NCI-H2196 treated with DMSO at 0.1 percent for 48 hours (cell line): ENCODE measurements around the gene PLD1.
"Not testable (repeated sequence)": the region's sequence is repeated elsewhere in the genome, so short reads cannot be mapped to it uniquely, and the experiment has no call there.

Experiments
- DNase-seq: peaks from one replicate; lab custom pipeline; 2025; ENCODE audit not compliant: unreplicated experiment; lab: John Stamatoyannopoulos, UW

PLD1 gene

GRCh38 chr3:171574556-171575240 is 235.6 kb downstream of the PLD1 start:
- DNase-seq = no peak

GRCh38 chr3:171569571-171570132 is 240.6 kb downstream of the PLD1 start:
- no peak for DNase-seq

- no peak for DNase-seq
Observed at GRCh38 chr3:171568766-171569165, 241.5 kb downstream of the PLD1 start.

GRCh38 chr3:171566803-171567422 is 243.4 kb downstream of the PLD1 start:
- DNase-seq = peak; percentile 61

- DNase-seq = no peak
Observed at GRCh38 chr3:171565481-171566058, 244.7 kb downstream of the PLD1 start.

- DNase-seq = no peak
Observed at GRCh38 chr3:171564748-171565480, 245.4 kb downstream of the PLD1 start.

- no peak for DNase-seq
Observed at GRCh38 chr3:171563298-171563697, 247.0 kb downstream of the PLD1 start.

- not testable (repeated sequence) for DNase-seq
Observed at GRCh38 chr3:171562459-171562858, 247.8 kb downstream of the PLD1 start.

GRCh38 chr3:171561596-171562323 is 248.5 kb downstream of the PLD1 start:
- DNase-seq = no peak

- no peak for DNase-seq
Observed at GRCh38 chr3:171559586-171559985, 250.7 kb downstream of the PLD1 start.

- no peak for DNase-seq
Observed at GRCh38 chr3:171558188-171558696, 252.0 kb downstream of the PLD1 start.

- no peak for DNase-seq
Observed at GRCh38 chr3:171557173-171557572, 253.1 kb downstream of the PLD1 start.

- DNase-seq = peak; percentile 80
Observed at GRCh38 chr3:171556574-171557145, 253.6 kb downstream of the PLD1 start.

- no peak for DNase-seq
Observed at GRCh38 chr3:171556148-171556547, 254.1 kb downstream of the PLD1 start.

GRCh38 chr3:171553086-171553485 is 257.2 kb downstream of the PLD1 start:
- no peak for DNase-seq

GRCh38 chr3:171552531-171552930 is 257.8 kb downstream of the PLD1 start:
- DNase-seq = no peak

- no peak for DNase-seq
Observed at GRCh38 chr3:171551296-171551695, 259.0 kb downstream of the PLD1 start.
